CD4-positive, alpha-beta T cell treated with Interleukin-15 for 4 hours (primary cell): ENCODE results near the gene GHRHR.
A peak's percentile ranks its signal among the peaks of the same experiment; 100 is the strongest.

ENCODE experiments used
- DNase-seq: peaks from one replicate; pipeline ENCODE4 v3.0.0-alpha.2; 2020; ENCODE audit warnings: low spot score

GHRHR gene

DNA sequence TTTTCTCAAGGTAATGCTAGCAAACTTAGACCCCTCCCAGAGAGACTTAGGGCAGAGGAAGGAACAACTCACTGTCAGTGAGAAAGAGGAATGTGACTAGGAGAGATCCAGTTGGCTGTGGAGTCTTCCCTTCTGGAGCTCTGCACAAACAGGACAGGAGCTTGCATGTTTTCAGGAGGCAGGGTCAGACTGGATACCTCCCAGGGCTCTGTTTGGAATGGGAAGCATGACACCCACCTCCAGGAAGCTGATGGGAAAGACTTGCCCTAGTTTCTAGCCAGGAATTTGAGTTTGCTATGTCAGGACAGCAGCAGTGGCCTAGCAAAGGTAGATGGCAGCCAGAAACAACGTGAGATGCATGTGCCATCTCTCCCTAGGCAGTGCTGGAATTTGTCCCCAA is 40.6 kb downstream of the GHRHR start:
- no peak for DNase-seq

DNA sequence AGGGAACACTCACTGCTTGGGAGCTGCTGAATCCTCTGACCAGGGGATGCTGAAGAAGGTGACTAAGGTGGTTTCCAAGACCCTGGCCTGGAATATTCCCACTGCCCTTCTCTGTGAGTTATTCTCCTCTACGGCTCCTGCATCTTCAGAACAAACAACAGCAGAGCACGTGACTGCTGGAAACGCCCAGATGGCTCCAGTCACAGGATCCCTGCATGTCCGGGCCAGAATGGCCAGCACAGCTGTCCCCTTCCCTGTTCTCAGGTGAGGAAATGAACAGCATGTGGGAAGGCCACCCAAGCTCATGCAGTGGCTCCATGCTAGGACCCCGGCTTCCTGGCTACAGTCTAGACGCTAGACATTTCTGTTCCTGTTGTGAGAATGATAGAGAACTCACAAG is 43.1 kb downstream of the GHRHR start:
- no peak for DNase-seq

DNA sequence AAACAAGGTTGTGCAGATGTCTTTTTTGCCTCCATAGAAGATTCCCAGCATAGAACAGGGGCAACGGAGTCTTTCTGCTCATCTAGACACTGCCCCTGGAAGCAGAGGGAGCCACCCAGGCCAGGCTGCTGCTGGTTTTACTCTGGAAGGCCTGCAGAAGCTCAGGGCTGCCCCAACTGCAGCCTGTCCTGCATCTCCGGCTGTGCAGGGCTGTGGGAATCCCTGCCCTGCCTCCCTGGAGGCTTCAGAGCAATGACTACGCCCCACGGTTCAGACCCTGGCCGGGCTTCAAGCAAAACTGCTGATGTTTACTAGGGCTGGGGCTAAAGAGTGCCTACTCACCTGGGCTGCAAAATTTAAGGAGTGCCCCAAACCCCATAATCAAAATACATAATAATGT is 43.9 kb downstream of the GHRHR start:
- no peak for DNase-seq

DNA sequence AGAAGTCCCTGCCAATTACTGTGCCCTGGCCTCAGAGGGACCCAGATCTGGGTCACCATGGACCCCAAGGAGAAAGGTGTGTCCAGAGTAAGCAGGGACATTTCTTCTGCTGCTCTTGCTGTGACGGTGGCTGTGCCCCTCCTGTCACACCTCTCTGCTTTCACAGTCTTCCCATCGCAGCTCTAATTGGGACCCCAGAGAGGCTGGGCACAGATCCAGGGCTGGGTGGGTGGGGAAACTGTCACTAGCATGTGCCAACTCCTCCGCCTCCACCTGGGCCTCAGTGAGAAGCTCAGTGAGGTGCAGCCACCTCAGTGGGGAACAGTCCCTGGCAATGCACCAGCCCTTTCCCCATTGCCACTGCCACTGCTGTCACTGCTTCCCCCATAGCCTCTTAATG is 51.1 kb downstream of the GHRHR start:
- no peak for DNase-seq

DNA sequence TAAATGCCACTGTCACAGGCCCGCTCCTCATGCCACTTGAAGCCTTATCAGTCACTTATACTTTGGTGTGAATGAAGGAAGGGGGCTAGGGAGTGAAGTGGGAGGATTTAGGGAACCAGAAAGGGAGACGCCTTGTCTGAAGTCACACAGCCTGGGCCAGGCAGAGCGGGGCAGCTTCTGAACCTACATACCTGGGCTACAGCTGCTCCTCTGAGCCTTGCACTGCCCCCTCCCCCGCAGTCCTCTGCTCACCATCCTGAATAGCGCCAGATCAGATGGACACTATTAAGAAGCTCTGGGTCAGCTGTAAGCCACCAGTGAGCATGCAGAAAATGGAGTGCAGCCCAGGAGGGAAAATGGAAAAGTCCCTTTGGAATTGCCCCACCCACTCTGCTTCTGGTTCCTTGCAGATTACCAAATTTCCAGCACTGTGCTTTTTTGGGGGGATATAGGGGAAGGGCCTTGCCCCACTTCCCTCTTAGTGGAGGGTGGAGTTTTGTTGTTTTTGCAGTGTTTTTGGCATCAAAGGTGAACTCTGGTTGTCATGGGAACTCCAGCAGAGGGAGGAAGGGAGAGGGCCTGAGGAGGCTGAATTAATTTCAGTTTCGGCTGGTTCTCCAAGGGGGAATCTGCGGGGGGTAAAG is 53.4 kb downstream of the GHRHR start:
- no peak for DNase-seq

DNA sequence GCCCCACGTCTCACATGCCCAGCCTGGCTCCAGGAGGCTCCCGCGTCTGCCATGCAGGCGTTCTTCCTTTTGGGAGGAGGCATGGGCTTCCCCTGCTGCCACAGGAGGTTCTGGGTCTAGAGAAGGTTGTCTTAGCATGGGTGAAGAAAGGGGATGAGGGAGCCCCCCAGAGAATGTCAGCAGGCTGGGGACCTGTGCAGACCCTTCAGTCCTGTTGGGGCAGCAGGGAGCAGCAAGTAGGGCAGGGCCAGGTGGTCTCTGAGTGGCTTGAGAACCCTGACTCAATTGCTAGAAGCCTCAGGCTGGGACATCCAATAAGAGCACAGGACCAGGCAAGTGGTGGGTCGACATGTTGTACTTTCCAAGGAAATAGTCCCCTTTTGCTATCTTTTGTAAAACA is 54.0 kb downstream of the GHRHR start:
- DNase-seq = no peak

DNA sequence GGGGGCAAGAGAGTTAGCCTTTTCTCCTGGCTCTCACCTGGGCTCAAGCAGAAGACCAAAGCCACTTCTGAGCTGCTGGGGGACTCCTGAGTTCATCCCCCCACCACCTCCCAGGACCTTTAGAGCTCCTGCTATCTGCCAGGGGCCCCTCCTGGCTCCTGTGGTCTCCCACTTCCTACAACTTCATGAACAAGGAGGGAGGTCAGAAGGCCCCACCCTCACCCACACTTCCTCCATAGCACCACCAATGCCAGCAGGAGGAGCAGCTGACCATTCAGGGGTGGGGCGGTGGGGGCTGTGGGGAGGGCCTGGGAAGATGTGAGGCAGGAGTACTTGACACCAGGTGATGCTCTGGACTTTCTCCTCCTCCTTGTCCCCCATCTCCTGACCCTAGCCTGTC is 55.8 kb downstream of the GHRHR start:
- DNase-seq = no peak

DNA sequence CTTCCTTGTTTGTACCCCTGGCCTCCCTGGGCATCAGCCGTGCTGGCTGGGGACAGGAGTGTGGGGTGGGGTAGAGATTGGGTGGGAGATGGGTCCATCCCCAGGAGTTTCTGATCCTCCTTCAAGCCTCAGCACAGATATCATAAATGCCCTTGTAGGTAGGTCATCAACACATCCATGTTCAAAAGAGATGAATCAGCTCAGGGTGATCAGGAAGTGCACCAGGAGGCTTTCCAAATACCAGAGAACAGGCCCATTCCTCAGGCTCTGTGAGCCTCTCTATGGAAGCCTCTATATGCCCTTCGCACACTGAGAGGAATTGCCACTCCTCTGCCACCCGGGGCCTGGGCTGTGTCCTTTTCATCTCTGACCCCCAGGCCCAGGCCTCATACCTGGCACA is 56.4 kb downstream of the GHRHR start:
- no peak for DNase-seq

DNA sequence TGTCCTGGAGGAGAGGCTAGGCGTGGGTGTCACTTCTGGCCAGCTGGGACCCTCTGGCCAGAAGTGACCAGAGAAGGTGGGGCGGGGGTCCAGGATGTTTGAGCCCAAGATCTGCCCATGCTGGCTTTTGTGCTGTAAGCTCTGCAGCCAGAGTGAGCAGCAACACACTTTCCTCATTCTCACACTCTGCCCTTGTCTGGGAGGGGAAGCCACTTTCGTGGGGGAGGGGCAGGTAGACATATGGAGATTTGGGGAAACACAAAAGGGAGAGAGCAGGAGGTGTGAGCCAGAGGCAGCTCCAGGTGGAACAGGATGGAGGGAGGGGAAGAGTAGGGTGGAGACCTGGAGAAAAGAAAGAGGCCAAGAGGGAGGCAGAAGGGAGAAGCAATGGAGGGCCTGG is 56.9 kb downstream of the GHRHR start:
- DNase-seq = no peak

DNA sequence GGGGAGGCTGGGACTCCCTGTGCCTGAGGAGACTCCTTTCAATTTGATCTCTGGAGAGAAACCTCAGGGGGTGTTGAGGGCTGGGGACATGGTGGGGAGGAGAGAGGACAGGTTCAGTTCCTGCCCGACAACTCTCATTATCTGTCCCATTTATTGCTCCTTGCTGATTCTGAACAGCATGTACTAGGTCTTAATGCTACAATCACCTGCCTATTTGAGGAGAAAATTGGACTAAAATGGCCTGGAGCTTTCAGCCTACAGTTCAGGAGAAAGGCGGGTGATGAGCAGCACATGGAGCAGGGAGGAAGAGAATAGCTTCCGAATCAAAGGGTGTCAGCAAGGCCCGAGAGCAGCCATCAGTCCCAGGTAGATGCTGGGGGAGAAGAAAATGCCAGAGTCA is 58.4 kb downstream of the GHRHR start:
- no peak for DNase-seq

DNA sequence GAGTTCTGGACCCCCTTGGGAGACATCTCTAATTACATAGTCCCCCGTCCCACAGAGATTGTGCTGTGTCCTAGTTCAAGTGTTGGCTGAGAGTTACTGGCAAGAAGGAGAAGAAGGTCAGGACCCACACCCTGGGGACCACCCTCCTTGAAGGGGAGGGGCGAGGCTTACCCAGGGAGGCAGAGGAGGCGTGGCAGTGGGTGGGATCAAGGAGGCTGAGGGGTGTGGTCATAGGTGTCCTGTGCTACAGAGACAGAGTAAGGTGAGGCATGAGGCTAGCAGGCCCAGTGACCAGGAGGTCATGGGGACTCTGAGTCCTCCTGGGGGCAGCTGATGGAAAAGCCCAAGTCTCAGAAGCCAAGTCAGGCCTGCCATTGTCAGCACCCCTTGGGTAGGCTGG is 59.0 kb downstream of the GHRHR start:
- no peak for DNase-seq

DNA sequence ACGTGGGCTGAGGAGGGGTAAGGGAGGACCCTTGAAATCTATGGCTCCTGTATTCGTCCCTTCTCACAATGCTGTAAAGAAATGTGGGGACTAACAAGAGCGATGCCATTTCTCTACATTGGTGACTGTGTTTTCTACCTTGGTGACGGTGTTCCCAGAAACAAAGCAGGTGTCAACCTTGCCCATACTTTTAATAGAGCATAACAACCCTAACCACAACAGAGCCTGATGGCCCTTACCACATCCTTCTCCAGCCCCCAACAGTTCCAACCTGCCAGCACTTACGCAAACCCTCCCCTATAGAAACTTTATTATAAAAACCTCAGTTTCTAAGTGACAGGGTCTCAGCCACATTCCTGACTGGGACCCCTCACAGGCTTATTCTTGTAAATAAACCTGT is 60.1 kb downstream of the GHRHR start:
- peak; percentile 2 for DNase-seq

DNA sequence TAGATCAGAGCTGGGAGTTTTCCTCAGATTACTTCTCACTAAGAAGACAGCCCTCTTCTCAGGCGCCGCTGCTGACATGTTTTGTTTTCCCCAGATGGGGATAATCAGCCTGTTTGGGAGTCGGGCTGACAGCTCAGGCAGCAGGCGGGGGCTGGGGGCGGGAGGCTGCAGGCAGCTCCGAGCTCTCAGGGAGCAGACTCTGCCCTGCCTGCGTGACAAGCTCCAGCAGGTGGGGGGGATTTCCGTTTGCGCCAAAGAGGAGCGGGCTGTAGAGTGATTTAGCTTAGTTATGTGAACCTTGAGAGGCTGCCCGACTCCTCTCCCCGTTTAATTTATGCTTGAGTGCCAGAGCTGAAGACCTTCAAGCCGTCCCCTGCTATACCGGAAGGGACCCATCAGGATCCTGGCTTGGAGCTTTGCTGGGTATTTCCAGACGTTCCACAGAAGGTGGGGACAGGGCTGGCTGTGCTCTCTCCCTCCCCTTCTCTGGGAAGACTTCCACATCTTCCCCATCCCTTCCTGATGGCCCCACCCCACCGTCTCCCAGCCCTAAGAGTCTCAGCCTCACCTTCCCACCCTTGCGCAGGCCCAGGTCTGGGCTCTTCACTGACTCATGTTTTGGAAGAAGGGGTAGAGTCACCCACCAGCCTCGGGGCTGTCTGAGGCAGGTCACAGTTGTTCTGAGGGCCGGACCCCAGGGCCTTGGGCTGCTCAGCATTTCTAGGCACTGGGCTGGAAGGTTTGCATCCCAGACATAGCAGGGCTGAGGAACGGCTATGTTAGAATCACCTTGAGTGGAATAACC is 63.6 kb downstream of the GHRHR start:
- DNase-seq = no peak

DNA sequence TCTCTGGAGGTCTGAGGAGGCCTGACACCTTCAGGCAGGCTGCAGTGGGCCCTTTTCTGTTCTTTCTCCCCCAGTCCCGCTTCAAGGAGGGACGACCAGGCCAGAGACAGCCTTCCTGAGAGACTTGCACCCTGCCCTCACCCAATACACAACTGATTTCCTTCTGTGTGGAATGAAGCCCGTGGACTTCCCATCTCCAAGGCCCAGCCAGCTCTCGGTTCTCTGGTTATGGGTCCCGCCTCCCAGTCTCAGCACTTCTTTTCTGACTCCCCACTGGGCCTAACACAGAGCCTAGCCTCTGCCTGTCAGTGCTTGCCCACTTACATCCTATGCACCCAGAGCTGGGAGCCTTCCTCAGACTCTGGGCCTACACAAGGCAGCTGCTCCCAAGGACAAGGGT is 64.3 kb downstream of the GHRHR start:
- DNase-seq = no peak

DNA sequence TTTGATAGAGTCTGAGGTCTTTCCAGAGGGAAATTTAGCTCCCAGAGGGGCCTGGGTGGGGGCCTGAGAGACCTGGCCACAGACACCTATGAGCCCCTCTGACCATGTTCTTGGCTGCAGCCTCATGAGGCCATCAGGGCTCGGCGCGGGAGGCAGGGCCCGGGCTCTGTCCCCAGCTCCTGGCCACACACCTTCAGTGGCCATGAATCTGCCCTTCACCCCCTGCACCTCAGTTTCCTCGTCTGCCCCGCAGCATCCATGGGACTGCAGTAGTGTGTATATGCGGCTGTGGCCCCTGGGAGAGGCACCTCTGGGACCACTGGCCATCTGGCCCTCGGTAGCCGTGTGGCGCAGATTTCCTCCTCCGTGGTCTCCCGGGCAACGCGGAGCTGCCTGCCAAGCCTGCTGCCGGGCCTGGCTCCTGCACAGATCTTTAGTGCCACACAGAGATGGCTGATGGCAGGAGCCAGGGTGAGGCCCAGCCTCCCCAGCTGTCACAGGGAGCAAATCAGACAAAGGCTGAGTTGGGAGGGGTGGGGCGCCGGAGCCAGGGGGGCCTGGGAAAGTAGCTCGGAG is 64.8 kb downstream of the GHRHR start:
- no peak for DNase-seq
